Muscle of back (tissue), 13 donors: ENCODE results near the gene BOK. TPM values are rescaled to one million over a fixed set of nuclear protein-coding genes. Genes with fewer than 3 reads are reported as not detected.
"Not testable (repeated sequence)": the region's sequence is repeated elsewhere in the genome, so short reads cannot be mapped to it uniquely, and the experiment has no call there.

Source experiments
- DNase-seq, 3 donors: peaks; one replicate each; pipeline versions ENCODE4 v3.0.0 to v3.0.0-alpha.2; 2013
- long read RNA-seq, 9 donors: transcript quantifications; one replicate each; lab custom pipeline, GENCODE V29; 2026
- polyA plus RNA-seq, 10 donors: library from polyadenylated mRNA; unstranded; fragments of 120-200 nt; gene quantifications; one replicate each; pipeline ENCODE4 v1.2.1, GENCODE V29; 2013; ENCODE audit not compliant: insufficient read length in 10 of 10

The BOK gene, protein sequence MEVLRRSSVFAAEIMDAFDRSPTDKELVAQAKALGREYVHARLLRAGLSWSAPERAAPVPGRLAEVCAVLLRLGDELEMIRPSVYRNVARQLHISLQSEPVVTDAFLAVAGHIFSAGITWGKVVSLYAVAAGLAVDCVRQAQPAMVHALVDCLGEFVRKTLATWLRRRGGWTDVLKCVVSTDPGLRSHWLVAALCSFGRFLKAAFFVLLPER
- polyA plus RNA-seq = 10 to 100 TPM; 41.3 to 61.7 (median 52.5) TPM
- long read RNA-seq, donor 1, transcript BOK-201 (5 exons, 2,657 nt) = major isoform, 22 of 22 reads
- long read RNA-seq, donor 1, partial matches to known transcripts = 0 of 22 reads
- long read RNA-seq, donor 1, other reads (novel, unspliced or antisense) = 0 of 22 reads
- long read RNA-seq, donor 2, transcript BOK-201 (5 exons, 2,657 nt) = major isoform, 19 of 31 reads
- long read RNA-seq, donor 2, partial matches to known transcripts = 12 of 31 reads
- long read RNA-seq, donor 2, other reads (novel, unspliced or antisense) = 0 of 31 reads
- long read RNA-seq, donor 3 = 0 reads
- long read RNA-seq, donor 4, transcript BOK-201 (5 exons, 2,657 nt) = major isoform, 10 of 10 reads
- long read RNA-seq, donor 4, partial matches to known transcripts = 0 of 10 reads
- long read RNA-seq, donor 4, other reads (novel, unspliced or antisense) = 0 of 10 reads
- long read RNA-seq, donor 5, transcript BOK-201 (5 exons, 2,657 nt) = major isoform, 8 of 8 reads
- long read RNA-seq, donor 5, partial matches to known transcripts = 0 of 8 reads
- long read RNA-seq, donor 5, other reads (novel, unspliced or antisense) = 0 of 8 reads
- long read RNA-seq, donor 6, transcript BOK-201 (5 exons, 2,657 nt) = major isoform, 28 of 28 reads
- long read RNA-seq, donor 6, partial matches to known transcripts = 0 of 28 reads
- long read RNA-seq, donor 6, other reads (novel, unspliced or antisense) = 0 of 28 reads
- long read RNA-seq, donor 7, transcript BOK-201 (5 exons, 2,657 nt) = major isoform, 11 of 11 reads
- long read RNA-seq, donor 7, partial matches to known transcripts = 0 of 11 reads
- long read RNA-seq, donor 7, other reads (novel, unspliced or antisense) = 0 of 11 reads
- long read RNA-seq, donor 8, transcript BOK-201 (5 exons, 2,657 nt) = major isoform, 5 of 19 reads
- long read RNA-seq, donor 8, partial matches to known transcripts = 14 of 19 reads
- long read RNA-seq, donor 8, other reads (novel, unspliced or antisense) = 0 of 19 reads
- long read RNA-seq, donor 9, partial matches to known transcripts = 0 of 4 reads
- long read RNA-seq, donor 9, other reads (novel, unspliced or antisense) = 0 of 4 reads

DNA sequence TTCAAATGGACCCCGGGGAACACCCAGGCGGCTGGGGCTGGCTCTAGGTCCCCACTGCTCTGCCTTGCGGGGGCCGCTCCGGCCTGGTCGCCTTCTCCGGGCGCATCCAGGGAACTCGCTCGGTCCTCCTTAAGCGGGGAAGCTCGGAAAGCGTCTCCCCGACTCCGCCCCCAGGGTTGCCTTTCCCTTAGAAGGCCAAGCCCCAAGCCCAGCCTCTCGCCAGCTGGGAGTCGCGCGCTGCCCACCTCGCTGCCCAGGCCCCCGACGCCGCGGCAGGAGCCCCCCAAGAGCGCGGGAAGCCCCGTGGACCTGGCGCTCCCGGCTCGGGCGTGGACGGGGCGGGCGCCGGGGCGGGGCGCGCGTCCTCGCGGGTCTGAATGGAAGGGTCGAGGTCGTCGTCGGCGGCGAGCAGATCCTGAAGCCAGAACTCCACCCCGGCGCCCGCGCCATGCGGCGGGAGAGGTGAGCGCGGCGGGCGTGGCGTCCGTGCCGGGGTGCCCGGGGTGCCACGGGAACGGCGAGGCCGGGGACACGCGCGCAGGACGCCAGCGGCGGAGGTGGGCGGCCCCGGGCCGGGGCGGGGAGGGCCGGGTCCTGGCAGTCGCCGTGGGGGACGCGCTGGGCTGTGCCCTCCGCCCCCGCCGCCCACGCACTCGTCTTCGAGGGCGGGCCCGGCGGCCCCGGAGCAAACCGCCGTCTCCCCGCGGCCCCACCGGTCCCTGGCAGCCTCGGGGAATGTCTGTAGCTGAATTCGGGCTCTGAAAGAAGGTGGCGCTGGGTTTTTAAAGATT, at the start of gene BOK:
Gene BOK (plus strand): TSS at position 214 of the 791 bp plus-strand sequence. CDS start 739 bp downstream, outside the sequence.
- peak; percentile 74 to 86 (median 74) for DNase-seq

GRCh38 chr2:241509155-241509784, 49.3 kb upstream of the BOK start:
- no peak for DNase-seq

- DNase-seq = no peak
These were observed 47.3 kb upstream of the BOK start for GRCh38 chr2:241511091-241511741.

GRCh38 chr2:241514553-241514952, 44.0 kb upstream of the BOK start:
- no peak for DNase-seq

DNA sequence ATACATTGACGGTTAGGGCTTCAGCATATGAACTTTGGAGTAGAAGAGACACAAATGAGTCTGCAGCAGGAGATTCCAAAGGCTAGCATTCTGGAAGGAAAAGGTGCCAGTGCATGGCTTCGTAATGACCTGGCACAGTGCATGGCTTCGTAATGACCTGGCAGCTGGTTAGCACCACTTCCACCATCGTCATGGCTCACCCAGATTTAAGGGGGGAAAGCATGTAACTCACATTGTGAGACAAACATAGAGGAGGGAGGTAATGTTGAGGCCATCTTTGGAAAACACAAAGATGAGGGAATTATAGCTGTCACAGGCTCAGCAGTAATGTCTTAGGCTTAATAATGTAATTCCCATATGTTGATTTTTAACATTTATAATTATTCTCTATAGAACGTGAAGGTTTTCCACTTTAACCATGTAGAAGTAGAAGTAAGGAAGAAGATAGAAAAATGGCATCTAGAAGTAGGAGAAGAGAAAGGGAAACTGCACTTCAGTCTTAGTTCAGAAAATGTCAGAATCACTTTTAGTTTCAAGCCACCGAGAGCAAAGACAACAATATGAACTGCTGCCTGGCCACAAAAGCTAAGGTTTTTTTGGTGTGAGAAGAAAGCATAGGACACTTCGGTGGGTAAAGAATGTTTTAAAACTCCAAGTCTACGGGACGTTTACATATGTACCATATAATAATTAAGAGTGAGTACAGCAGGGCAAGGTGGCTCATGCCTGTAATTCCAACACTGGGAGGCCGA, 43.4 kb upstream of the BOK start:
- no peak for DNase-seq

GRCh38 chr2:241516520-241516965, 42.0 kb upstream of the BOK start:
- DNase-seq = no peak

DNA sequence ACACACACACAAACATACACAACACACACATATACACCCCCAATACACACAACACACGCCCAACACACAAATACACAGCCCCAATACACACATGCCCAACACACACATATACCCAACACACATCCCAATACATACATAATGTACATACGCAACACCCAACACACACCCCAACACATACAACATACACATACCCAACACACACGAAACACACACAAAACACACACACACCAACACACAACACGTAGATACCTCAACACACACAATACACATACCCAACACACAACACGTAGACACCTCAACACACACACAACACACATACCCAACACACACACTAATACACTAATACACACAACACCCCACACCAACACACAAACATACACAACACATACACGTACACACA, 41.2 kb upstream of the BOK start:
- no peak for DNase-seq

GRCh38 chr2:241519669-241520068, 38.9 kb upstream of the BOK start:
- no peak for DNase-seq

GRCh38 chr2:241522477-241522876, 36.1 kb upstream of the BOK start:
- no peak for DNase-seq

GRCh38 chr2:241525818-241526780, 32.4 kb upstream of the BOK start:
- DNase-seq = not testable (repeated sequence)

DNA sequence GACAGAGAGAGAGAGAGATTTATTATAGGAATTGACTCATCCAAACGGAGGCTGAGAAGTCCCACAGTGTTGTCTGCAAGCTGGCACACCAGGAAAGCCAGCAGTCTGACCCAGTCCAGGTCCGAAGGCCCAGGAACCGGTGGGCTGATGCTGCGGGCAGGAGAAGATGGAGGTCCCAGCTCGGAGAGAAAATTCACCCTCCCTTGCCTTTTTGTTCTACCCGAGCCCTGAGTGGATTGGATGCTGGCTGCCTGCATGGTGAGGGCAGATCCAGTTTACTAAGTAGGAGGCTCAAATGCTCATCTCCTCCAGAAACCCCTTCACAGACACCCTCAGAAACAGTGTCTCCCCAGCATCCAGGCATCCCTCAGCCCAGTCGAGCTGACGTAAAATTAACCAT, 28.0 kb upstream of the BOK start:
- no peak for DNase-seq

GRCh38 chr2:241531161-241531722, 27.3 kb upstream of the BOK start:
- no peak for DNase-seq

DNA sequence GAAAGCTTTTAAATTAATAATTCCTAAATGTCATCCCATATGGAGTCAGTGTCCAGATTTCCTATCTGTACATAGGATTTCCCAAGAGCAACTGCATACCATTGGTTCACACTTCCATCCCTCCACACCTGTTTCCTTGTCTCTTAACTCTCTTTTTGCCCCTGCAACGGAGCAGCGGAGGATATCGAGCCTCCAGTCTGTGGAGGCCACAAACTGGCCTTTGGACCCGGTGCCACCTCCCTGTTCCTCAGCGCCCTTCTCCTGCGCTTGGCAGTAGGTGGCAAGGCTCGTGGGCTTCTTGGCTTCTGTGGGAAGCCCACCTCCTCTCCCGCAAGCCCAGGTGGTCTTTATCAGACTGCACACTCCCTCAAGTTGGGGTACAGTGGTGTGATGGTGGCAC, 26.4 kb upstream of the BOK start:
- no peak for DNase-seq

GRCh38 chr2:241532733-241533601, 25.6 kb upstream of the BOK start:
- DNase-seq = no peak

GRCh38 chr2:241534293-241534692, 24.3 kb upstream of the BOK start:
- DNase-seq = no peak

GRCh38 chr2:241534701-241535375, 23.7 kb upstream of the BOK start:
- DNase-seq = no peak
